Stimulated activated CD4-positive, alpha-beta T cell treated with anti-CD3 and anti-CD28 coated beads, Interleukin-15, amount 100 ng/mL, for 1 hour (primary cell): ENCODE data around the gene HMG20A.

Source experiments
- DNase-seq, 2 donors: peaks; one replicate each; pipeline ENCODE4 v3.0.0-alpha.2; 2020; ENCODE audit warnings: low read depth in 1 of 2, low spot score in 1 of 2

The HMG20A gene

GRCh38 chr15:77426871-77427270 is 6.2 kb downstream of the HMG20A start:
- no peak for DNase-seq

GRCh38 chr15:77430213-77430612 is 9.5 kb downstream of the HMG20A start:
- DNase-seq = no peak

DNA sequence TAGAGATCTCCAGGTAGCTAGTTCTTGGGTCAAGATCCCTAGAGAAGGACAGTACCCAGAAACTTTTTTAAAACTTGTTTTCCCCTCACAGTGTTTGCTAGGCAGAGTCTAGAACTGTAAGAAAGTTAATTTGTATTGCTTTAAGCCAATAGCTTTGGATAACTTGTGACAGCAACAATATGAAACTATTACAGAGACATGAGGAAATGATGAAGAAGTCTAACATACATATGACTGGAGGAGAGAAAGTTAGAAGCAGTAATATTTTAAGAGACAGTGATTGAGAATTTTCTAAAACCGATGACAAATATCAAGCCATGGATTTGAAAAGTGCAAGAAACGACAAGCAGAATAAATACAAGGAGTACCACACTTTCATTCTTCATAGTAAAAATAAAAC is 10.0 kb downstream of the HMG20A start:
- DNase-seq = no peak

DNA sequence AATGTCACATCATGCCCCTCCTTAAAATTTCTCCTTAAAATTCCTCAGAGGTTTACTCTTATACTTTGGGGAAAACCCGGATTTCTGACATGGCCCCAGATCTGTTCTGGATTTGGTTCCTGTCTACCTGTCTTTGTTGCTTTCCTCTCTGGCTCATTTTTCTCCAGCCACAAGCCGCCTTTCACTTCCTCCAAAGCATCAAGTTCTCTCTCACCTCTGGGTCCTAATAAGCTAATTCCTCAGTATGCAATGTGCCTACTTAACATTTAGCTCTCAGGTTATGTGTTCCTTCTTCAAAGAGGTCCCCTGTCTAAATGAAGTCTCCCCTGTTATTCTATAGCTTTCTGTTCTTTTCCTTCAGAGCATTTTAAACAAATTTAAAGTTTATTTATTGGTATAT is 16.1 kb downstream of the HMG20A start:
- no peak for DNase-seq

DNA sequence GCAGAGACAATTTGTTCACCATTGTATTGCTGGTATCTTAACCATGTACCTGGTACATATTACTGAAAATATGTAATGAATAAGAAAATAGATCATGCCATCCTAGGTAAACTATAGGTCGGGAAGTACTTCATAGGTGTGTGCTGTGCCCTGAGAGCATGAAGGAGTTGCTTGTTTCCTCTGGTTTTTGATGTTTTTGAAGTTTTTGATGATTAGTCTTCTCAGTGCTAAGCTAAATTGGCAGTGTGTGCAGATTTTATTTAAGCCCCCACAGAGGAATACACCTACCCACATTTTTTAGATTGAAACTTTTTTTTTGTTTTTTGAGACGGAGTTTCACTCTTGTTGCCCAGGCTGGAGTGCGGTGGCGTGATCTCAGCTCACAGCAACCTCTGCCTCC is 16.6 kb downstream of the HMG20A start:
- no peak for DNase-seq

GRCh38 chr15:77440378-77440999 is 19.8 kb downstream of the HMG20A start:
- DNase-seq = no peak

- DNase-seq = no peak
These were observed 26.2 kb downstream of the HMG20A start for GRCh38 chr15:77446840-77447390.

DNA sequence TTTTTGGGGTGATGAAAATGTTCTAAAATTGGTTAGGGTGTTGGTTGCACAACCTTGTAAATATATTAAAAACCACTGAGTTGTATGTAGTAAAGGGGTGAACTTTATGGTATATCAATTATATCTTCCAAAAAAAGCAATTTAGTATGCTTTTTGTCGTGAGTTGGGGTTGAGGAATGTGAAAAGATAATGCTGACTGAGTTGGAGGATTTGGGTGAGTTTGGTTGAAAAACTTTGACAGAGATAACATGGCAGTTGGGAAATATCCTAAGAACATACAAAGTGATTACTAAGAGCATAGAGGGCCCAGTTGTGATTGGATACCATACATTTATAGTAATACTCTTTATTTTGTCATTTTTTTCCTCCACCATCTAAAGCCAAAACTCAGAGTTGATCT is 33.6 kb downstream of the HMG20A start:
- DNase-seq = no peak

DNA sequence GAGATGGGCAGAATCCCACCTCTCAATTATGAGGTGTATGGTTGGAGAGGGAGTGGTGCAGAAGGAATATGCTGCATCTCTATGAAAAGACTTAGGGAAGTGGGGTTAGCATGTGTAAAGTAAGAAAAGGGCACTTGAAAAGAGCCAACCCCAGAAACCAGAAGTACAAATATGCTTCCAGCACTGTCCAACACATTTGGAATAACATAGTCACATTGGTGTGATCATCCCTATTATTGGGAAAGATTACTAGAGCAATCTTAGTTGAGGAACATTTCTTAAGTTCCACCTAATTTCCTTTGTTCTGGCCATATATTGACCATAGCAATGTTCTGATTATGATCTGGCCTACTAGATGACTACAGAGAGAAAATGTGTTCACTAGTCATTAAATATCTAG is 34.3 kb downstream of the HMG20A start:
- DNase-seq = no peak

GRCh38 chr15:77455696-77456321 is 35.1 kb downstream of the HMG20A start:
- no peak for DNase-seq

- no peak for DNase-seq
These were observed 36.1 kb downstream of the HMG20A start for GRCh38 chr15:77456746-77457145.

GRCh38 chr15:77457191-77457904 is 36.7 kb downstream of the HMG20A start:
- DNase-seq = no peak

DNA sequence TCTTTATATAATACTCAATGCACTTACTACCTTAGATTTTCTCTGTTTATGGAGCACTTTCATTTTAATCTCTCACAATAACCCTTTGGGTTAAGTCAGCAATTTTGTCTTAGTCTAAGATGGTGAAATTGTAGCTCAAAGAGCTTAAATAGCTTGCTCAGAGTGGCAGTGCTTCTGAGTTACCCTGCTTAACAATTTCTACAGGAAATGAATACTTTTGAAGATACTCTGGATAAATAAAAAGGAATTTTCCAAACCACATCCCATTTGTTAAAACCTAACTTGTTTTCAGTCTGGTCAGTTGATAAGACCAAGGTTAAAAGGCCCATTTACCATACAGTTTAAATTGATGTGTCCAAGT is 37.2 kb downstream of the HMG20A start:
- no peak for DNase-seq

DNA sequence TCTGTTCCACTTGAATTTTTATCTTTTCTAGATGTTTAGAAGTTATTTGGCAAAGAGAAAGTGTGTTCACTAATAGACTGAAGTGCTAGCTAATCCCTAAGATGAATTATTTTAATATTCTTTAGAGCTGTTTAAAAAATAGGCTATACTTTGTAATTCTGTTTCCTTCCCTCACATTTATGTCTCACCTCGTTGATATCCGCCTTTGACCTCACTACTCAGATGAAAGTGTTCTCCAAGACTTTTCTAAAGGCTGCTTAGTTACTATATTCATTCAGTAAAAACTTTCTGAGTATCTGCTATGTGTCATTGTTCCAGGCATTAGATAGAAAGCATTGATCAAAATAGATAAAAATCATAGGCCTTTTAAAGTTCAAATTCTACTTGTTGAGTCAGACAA is 38.3 kb downstream of the HMG20A start:
- no peak for DNase-seq

DNA sequence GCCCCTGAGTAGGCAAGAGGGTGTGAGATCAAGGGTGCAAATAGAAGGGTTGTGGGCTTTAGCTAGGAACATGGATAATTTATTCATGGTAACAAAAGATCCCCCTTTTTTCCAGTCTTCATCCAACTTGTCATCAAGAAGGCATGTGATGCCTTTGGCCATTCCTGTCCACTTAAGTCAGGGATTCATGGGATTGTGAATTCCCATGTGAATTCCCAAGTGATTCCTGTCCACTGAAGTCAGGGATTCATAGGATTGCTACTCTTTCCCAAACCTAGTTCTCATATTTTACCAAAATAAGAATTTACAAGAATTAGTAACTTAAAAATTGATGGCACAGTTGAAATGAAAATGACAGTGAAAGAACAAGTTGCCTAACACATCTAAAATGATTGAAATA is 40.8 kb downstream of the HMG20A start:
- no peak for DNase-seq

DNA sequence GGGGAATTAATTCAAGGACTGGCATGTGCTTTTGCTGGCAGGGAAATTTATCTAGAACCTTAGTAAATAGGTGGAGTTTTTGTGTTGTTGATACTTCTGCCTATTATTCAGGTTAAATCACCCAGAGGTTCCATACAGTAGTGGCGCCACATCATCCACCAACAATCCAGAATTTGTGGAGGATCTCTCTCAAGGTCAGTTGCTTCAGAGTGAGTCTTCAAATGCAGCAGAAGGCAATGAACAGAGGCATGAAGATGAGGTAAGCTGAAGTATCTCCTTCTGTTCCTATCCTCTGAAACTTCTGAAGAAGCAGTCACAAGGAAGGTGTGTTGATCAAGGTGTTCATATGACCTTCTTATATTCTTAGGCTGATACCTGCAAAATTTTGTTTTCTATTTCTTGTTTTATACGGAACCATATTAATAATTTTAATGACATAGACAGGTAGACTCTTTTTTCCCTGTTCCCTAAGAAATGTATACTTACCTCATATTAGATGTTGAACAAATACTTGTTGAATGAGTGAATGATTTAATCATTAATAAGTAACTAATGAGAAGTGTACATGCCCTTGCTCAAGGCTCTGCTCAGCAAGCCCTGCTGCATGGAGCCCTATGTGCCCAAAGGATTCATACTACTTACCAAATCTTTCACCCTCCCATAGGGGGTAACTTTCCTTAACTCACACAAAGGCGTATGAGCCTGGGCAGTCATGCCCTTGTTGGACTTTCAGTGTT is 43.6 kb downstream of the HMG20A start:
- no peak for DNase-seq

GRCh38 chr15:77466521-77466920 is 45.8 kb downstream of the HMG20A start:
- DNase-seq = no peak

- no peak for DNase-seq
These were observed 48.2 kb downstream of the HMG20A start for GRCh38 chr15:77468896-77469295.

DNA sequence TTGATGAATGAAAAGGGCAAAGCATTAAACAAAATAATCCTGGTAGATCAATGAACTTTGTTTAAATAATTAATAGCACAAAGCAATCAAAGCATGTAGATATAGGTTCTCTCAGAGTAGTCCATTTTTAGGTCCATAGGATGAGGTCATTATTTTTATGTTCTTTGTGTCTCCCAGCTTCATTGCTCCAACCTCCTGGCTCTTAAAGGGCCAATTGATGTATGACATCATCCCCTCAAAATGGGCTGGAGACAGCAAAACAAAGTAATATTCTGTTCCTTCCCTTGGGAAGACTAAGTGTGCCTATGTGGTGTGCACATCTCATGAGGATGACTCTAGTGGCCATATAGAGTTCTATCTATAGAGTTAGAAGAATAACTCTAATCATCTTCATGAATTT is 49.5 kb downstream of the HMG20A start:
- DNase-seq = no peak

- DNase-seq = no peak
These were observed 52.6 kb downstream of the HMG20A start for GRCh38 chr15:77473328-77473727.

DNA sequence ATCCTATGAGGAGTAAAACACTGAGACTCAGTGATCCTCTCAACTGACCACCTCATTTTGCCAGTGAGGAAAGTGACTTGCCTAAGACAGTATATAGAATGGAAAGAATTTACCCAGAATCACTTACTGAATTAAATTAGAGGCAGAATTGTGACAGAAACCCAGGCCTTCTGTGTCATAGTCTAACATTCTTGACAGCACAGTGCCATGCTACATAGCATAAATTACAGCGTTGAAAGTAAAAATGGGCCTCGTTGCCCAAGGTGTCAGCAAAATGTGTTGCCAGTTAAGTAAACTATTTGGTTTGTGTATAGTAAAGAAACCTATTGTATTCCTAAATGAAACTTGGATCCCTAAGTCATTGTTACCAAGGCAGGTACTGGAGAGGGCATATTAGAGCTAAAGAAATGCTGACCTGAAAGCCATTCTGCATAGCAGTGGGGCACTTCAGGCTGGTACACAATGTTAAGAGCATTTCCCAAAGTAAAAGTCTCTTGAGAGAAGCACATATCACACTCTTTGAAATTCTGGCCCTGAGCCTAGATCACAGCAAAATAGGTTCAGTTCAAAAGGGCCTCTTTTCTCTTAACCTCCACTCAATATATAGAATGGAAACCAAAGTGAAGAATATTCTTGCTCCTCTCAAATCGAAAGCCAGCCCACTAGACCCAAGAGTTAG is 53.8 kb downstream of the HMG20A start:
- no peak for DNase-seq
